ENCODE data around the gene TDRD7.
"Not testable (repeated sequence)": the region's sequence is repeated elsewhere in the genome, so short reads cannot be mapped to it uniquely, and the experiment has no call there.

Gene TDRD7

GRCh38 chr9:97480749-97481148, 68.9 kb downstream of the TDRD7 start:
- Histone ChIP-seq H3K27me3 (replicated peaks) (no peaks in the 10 kb centered on the region), H3K4me3 (ENCODE audit: low read depth, low read length) (no peak overlapping the region), H3K36me3 (replicated peaks) (no peaks in the 10 kb centered on the region), H3K27ac (no peak overlapping the region)
- no peak for TF ChIP-seq CTCF (IDR thresholded peaks at IDR 0.05; ENCODE audit: low read depth, low read length, missing control alignments)
- in situ Hi-C loops (cut with HindIII; ENCODE audit: low pct_ligation_motif_present, low sequenced_read_pairs) = no loop called here
- no peak for DNase-seq

- Histone ChIP-seq H3K4me3 (ENCODE audit: low read depth, low read length) (no peak overlapping the region), H3K27me3 (replicated peaks) (no peaks in the 10 kb centered on the region), H3K36me3 (replicated peaks) (no peaks in the 10 kb centered on the region), H3K27ac (no peak overlapping the region)
- DNase-seq = no peak
- in situ Hi-C loops (cut with HindIII; ENCODE audit: low pct_ligation_motif_present, low sequenced_read_pairs) = no loop called here
- no peak for TF ChIP-seq CTCF (IDR thresholded peaks at IDR 0.05; ENCODE audit: low read depth, low read length, missing control alignments)
Measured at GRCh38 chr9:97484134-97484533, 72.2 kb downstream of the TDRD7 start.

GRCh38 chr9:97487107-97487506, 75.2 kb downstream of the TDRD7 start:
- no peak for DNase-seq
- H3K27me3 ChIP-seq (replicated peaks) = no peaks in the 10 kb centered on the region
- no peaks in the 10 kb centered on the region for H3K36me3 ChIP-seq (replicated peaks)
- H3K4me3 ChIP-seq (ENCODE audit: low read depth, low read length) = no peak overlapping the region
- H3K27ac ChIP-seq = no peak overlapping the region
- in situ Hi-C loops (cut with HindIII; ENCODE audit: low pct_ligation_motif_present, low sequenced_read_pairs) = no loop called here
- TF ChIP-seq CTCF (IDR thresholded peaks at IDR 0.05; ENCODE audit: low read depth, low read length, missing control alignments) = peak; percentile 67

- DNase-seq = no peak
- H3K27ac ChIP-seq = no peak overlapping the region
- in situ Hi-C loops (cut with HindIII; ENCODE audit: low pct_ligation_motif_present, low sequenced_read_pairs) = no loop called here
- no peaks in the 10 kb centered on the region for H3K27me3 ChIP-seq (replicated peaks)
- H3K4me3 ChIP-seq (ENCODE audit: low read depth, low read length) = no peak overlapping the region
- no peaks in the 10 kb centered on the region for H3K36me3 ChIP-seq (replicated peaks)
- TF ChIP-seq CTCF (IDR thresholded peaks at IDR 0.05; ENCODE audit: low read depth, low read length, missing control alignments) = no peak
Measured at GRCh38 chr9:97487861-97488260, 76.0 kb downstream of the TDRD7 start.

GRCh38 chr9:97491216-97491999, 79.5 kb downstream of the TDRD7 start:
- no peak overlapping the region for H3K4me3 ChIP-seq (ENCODE audit: low read depth, low read length)
- DNase-seq = no peak
- H3K27me3 ChIP-seq (replicated peaks) = no peaks in the 10 kb centered on the region
- in situ Hi-C loops (cut with HindIII; ENCODE audit: low pct_ligation_motif_present, low sequenced_read_pairs) = no loop called here
- no peak for TF ChIP-seq CTCF (IDR thresholded peaks at IDR 0.05; ENCODE audit: low read depth, low read length, missing control alignments)
- no peaks in the 10 kb centered on the region for H3K36me3 ChIP-seq (replicated peaks)
- H3K27ac ChIP-seq = no peak overlapping the region

- H3K36me3 ChIP-seq (replicated peaks); H3K27ac ChIP-seq; H3K4me3 ChIP-seq (ENCODE audit: low read depth, low read length); DNase-seq; in situ Hi-C loops (cut with HindIII; ENCODE audit: low pct_ligation_motif_present, low sequenced_read_pairs): not testable (repeated sequence)
- peaks cover 15% of the 10 kb centered on the region for H3K27me3 ChIP-seq (replicated peaks)
Measured at GRCh38 chr9:97497558-97498375, 85.9 kb downstream of the TDRD7 start.

- H3K27ac ChIP-seq; H3K36me3 ChIP-seq (replicated peaks); H3K4me3 ChIP-seq (ENCODE audit: low read depth, low read length); in situ Hi-C loops (cut with HindIII; ENCODE audit: low pct_ligation_motif_present, low sequenced_read_pairs); DNase-seq: not testable (repeated sequence)
- peaks cover 26% of the 10 kb centered on the region for H3K27me3 ChIP-seq (replicated peaks)
Measured at GRCh38 chr9:97498846-97499245, 87.0 kb downstream of the TDRD7 start.

Data from brain microvascular endothelial cell (primary cell).